SK-N-SH (cell line): ENCODE measurements around the gene NRCAM. TPM values are rescaled to one million over a fixed set of nuclear protein-coding genes. Genes with fewer than 3 reads are reported as not detected.

Experiments used
- CTCF ChIA-PET: fragments of 300-600, 350-600 bp; formaldehyde crosslinking; extraction: SDS; loops from one replicate; lab custom pipeline; 2021; lab: Yijun Ruan, JAX
- POLR2A ChIA-PET: fragments of 350-600 bp; sonication (Branson Sonifier 250); formaldehyde crosslinking; extraction: SDS; loops from one replicate; lab custom pipeline; 2020; ENCODE audit warnings: antibody characterized with exemption, inconsistent platforms; lab: Yijun Ruan, JAX
- DNase-seq: peaks from one replicate; pipeline ENCODE4 v3.0.0; 2012
- H2AFZ ChIP-seq: fragments of 200-600 bp; sonication (generic); 2 replicates; pipeline ENCODE4 v1.8.1; 2016; ENCODE audit warnings: antibody characterized with exemption, mild to moderate bottlenecking, low read depth
- H3F3A ChIP-seq: fragments of 200-600 bp; sonication (generic); replicated peaks from 2 replicates; pipeline ENCODE3; 2016; ENCODE audit warnings: antibody characterized with exemption, mild to moderate bottlenecking; ENCODE audit not compliant: insufficient read depth
- H3K27ac ChIP-seq, 2 experiments: fragments of 200-500 bp in 1 of 2; fragments of 200-600 bp in 1 of 2; sonication (Bioruptor generic) in 1 of 2; sonication (generic), shearing (Covaris generic) in 1 of 2; 2 replicates each; pipeline versions ENCODE4 v1.5.1 to v1.6.1; 2014 to 2016; ENCODE audit warnings: low read depth in 2 of 2, inconsistent platforms in 1 of 2, low read length in 1 of 2, mild to moderate bottlenecking in 1 of 2, mixed read lengths in 1 of 2
- H3K27me3 ChIP-seq: fragments of 200-600 bp; sonication (generic), shearing (Covaris generic); 2 replicates; pipeline ENCODE4 v1.6.1; 2016; ENCODE audit warnings: mixed run types; ENCODE audit not compliant: insufficient read depth
- H3K36me3 ChIP-seq, 2 experiments: fragments of 200-500 bp in 1 of 2; fragments of 200-600 bp in 1 of 2; sonication (Bioruptor generic) in 1 of 2; sonication (generic) in 1 of 2; replicated peaks in 1 of 2; 2 replicates each; pipeline versions ENCODE3 to v1.5.1; 2014 to 2016; ENCODE audit warnings: low read length in 1 of 2, mild to moderate bottlenecking in 1 of 2; ENCODE audit not compliant: insufficient read depth in 2 of 2, control insufficient read depth in 1 of 2
- H3K4me1 ChIP-seq, 2 experiments: fragments of 200-500 bp in 1 of 2; fragments of 200-600 bp in 1 of 2; sonication (Bioruptor generic) in 1 of 2; sonication (generic), shearing (Covaris generic) in 1 of 2; 2 replicates each; pipeline versions ENCODE4 v1.5.1 to v1.6.1; 2014 to 2016; ENCODE audit warnings: low read depth in 1 of 2, low read length in 1 of 2, mixed run types in 1 of 2; ENCODE audit not compliant: insufficient read depth in 2 of 2, control insufficient read depth in 1 of 2
- H3K4me2 ChIP-seq: fragments of 200-600 bp; sonication (generic), shearing (Covaris generic); 2 replicates; pipeline ENCODE4 v1.6.1; 2017; ENCODE audit warnings: mixed run types
- H3K4me3 ChIP-seq, 2 experiments: fragments of 200-500 bp in 1 of 2; fragments of 200-600 bp in 1 of 2; sonication (Bioruptor generic) in 1 of 2; sonication (generic), shearing (Covaris generic) in 1 of 2; 2 replicates each; pipeline versions ENCODE4 v1.5.1 to v1.8.1; 2014 to 2016; ENCODE audit warnings: low read depth in 2 of 2, inconsistent platforms in 1 of 2, low read length in 1 of 2, mild to moderate bottlenecking in 1 of 2, mixed read lengths in 1 of 2, moderate library complexity in 1 of 2
- H3K79me2 ChIP-seq: fragments of 200-600 bp; sonication (generic); 2 replicates; pipeline ENCODE4 v1.8.1; 2017; ENCODE audit warnings: mild to moderate bottlenecking; ENCODE audit not compliant: insufficient read depth
- H3K9ac ChIP-seq: fragments of 200-600 bp; sonication (generic); 2 replicates; pipeline ENCODE4 v1.6.1; 2017; ENCODE audit warnings: mixed run types
- H3K9me2 ChIP-seq: fragments of 200-600 bp; sonication (generic); 2 replicates; pipeline ENCODE4 v1.6.1; 2017; ENCODE audit warnings: mixed run types
- H3K9me3 ChIP-seq: fragments of 200-600 bp; sonication (generic); 2 replicates; pipeline ENCODE4 v1.6.1; 2017; ENCODE audit warnings: mixed run types, mild to moderate bottlenecking, moderate library complexity
- H4K20me1 ChIP-seq: fragments of 200-600 bp; sonication (generic); 2 replicates; pipeline ENCODE4 v1.6.1; 2017; ENCODE audit warnings: mild to moderate bottlenecking, mixed run types; ENCODE audit not compliant: insufficient read depth
- CHD2 ChIP-seq: fragments of 150-350 bp; IDR thresholded peaks from 2 replicates; pipeline ENCODE4 v1.6.1; 2018; ENCODE audit warnings: low read length; ENCODE audit not compliant: partially characterized antibody
- ELF1 ChIP-seq: IDR thresholded peaks from 2 replicates; pipeline ENCODE4 v1.4.0; 2012
- EP300 ChIP-seq, 2 experiments: IDR thresholded peaks; 2 replicates each; pipeline versions ENCODE4 v1.4.0 to v1.6.1; 2012; ENCODE audit warnings: borderline replicate concordance in 1 of 2, low read depth in 1 of 2, low read length in 1 of 2
- EZH2phosphoT487 ChIP-seq: fragments of 200-600 bp; sonication (generic); IDR thresholded peaks from 2 replicates; pipeline ENCODE4 v1.6.1; 2017; ENCODE audit warnings: low read depth, mixed run types, mild to moderate bottlenecking, antibody characterized with exemption, moderate library complexity, borderline replicate concordance
- GABPA ChIP-seq: IDR thresholded peaks from 2 replicates; pipeline ENCODE4 v1.4.0; 2012; ENCODE audit warnings: low read depth, mild to moderate bottlenecking
- JUND ChIP-seq: IDR thresholded peaks from 2 replicates; pipeline ENCODE4 v1.4.0; 2012
- NFIC ChIP-seq: IDR thresholded peaks from 2 replicates; pipeline ENCODE4 v1.4.0; 2012; ENCODE audit warnings: borderline replicate concordance
- NRF1 ChIP-seq: IDR thresholded peaks from 2 replicates; pipeline ENCODE4 v1.6.1; 2012; ENCODE audit warnings: low read depth, mild to moderate bottlenecking, low read length
- POLR2AphosphoS5 ChIP-seq: IDR thresholded peaks from 2 replicates; pipeline ENCODE4 v1.6.1; 2012; ENCODE audit warnings: low read depth, low read length
- RAD21 ChIP-seq: IDR thresholded peaks from 2 replicates; pipeline ENCODE4 v1.6.1; 2012; ENCODE audit warnings: mild to moderate bottlenecking, low read length
- SIN3A ChIP-seq: IDR thresholded peaks from 2 replicates; pipeline ENCODE4 v1.6.1; 2012; ENCODE audit warnings: low read depth, mild to moderate bottlenecking, low read length, moderate library complexity, borderline replicate concordance
- TAF1 ChIP-seq: IDR thresholded peaks from 2 replicates; pipeline ENCODE4 v1.6.1; 2012; ENCODE audit warnings: low read depth, mild to moderate bottlenecking, low read length, moderate library complexity, borderline replicate concordance
- TCF12 ChIP-seq: IDR thresholded peaks from 2 replicates; pipeline ENCODE4 v1.4.0; 2012
- TEAD4 ChIP-seq: IDR thresholded peaks from 2 replicates; pipeline ENCODE4 v1.4.0; 2012; ENCODE audit warnings: mild to moderate bottlenecking, borderline replicate concordance; ENCODE audit not compliant: insufficient read depth
- WGBS: methylation state at CpG from one replicate; pipeline ENCODE4 v1.1.6; 2017; ENCODE audit warnings: low lambda C conversion rate; 5-methylcytosine and 5-hydroxymethylcytosine counted together
- polyA plus RNA-seq, 3 experiments: library from polyadenylated mRNA; depleted of rRNA; stranded (reverse); fragments of >200 nt; gene quantifications; 2 replicates each; pipeline ENCODE4 v1.2.3, GENCODE V29; 2012
- TF ChIP-seq, protein P1 (sequence below): IDR thresholded peaks from 2 replicates; pipeline ENCODE4 v1.4.0; 2012; ENCODE audit warnings: low read depth, borderline replicate concordance
- TF ChIP-seq, protein P2 (sequence below): IDR thresholded peaks from 2 replicates; pipeline ENCODE4 v1.4.0; 2012; ENCODE audit warnings: low read depth, borderline replicate concordance
- TF ChIP-seq, protein P3 (sequence below): fragments of 150-350 bp; IDR thresholded peaks from 2 replicates; pipeline ENCODE4 v1.6.1; 2016; ENCODE audit warnings: mild to moderate bottlenecking, low read depth, low read length
- TF ChIP-seq, protein P4 (sequence below): fragments of 200-600 bp; sonication (generic); IDR thresholded peaks from 2 replicates; pipeline ENCODE4 v1.6.1; 2017; ENCODE audit warnings: antibody characterized with exemption, mild to moderate bottlenecking, moderate library complexity
- TF ChIP-seq, protein P5 (sequence below): fragments of 150-350 bp; IDR thresholded peaks from 2 replicates; pipeline ENCODE4 v1.6.1; 2017; ENCODE audit warnings: antibody characterized with exemption, low read length, low read depth, borderline replicate concordance

NRCAM gene
- polyA plus RNA-seq, 1 of the 3 experiments (the other 2 are of a cell fraction): 1.1 TPM

DNA sequence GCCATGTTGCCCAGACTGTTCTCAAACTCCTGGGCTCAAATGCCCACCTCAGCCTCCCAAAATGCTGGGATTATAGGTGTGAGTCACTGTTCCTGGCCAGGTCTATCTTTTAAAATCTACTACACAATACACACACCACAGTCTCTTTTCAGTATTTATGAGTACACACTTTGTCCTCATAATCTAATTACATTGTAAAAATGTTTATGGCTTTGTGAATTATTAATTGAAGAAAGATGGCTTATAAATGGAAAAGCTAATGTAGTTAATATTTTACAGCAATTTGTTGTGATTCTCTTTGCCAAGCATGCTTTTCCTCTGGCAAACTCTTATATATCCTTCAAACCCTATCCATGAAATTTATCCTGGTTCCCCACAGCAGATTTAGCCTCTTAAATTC is 348.1 kb downstream of the NRCAM start:
- no peak overlapping the region for H3K27ac ChIP-seq
- no peaks in the 10 kb centered on the region for H4K20me1 ChIP-seq
- CTCF ChIA-PET: interaction anchor here (2.7 to 6.6 kb wide), 3 partner anchors 10 to 38 kb away, joined by 16 to 43 read pairs (median 29); no protein-coding TSS in a partner anchor
- H3K4me2 ChIP-seq: no peak overlapping the region
- no peaks in the 10 kb centered on the region for H3K36me3 ChIP-seq
- no peaks in the 10 kb centered on the region for H3K79me2 ChIP-seq
- no peaks in the 10 kb centered on the region for H3K27me3 ChIP-seq
- POLR2A ChIA-PET: no interaction called here
- DNase-seq: no peak
- H3K4me3 ChIP-seq: no peak overlapping the region
- H2AFZ ChIP-seq: no peak overlapping the region
- no peaks in the 10 kb centered on the region for H3K9me3 ChIP-seq
- no peaks in the 10 kb centered on the region for H3F3A ChIP-seq
- no peak overlapping the region for H3K9ac ChIP-seq
- no peak for TF ChIP-seq JUND
- TF ChIP-seq, protein P1, sequence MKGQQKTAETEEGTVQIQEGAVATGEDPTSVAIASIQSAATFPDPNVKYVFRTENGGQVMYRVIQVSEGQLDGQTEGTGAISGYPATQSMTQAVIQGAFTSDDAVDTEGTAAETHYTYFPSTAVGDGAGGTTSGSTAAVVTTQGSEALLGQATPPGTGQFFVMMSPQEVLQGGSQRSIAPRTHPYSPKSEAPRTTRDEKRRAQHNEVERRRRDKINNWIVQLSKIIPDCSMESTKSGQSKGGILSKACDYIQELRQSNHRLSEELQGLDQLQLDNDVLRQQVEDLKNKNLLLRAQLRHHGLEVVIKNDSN: no peak
- TF ChIP-seq, protein P2, sequence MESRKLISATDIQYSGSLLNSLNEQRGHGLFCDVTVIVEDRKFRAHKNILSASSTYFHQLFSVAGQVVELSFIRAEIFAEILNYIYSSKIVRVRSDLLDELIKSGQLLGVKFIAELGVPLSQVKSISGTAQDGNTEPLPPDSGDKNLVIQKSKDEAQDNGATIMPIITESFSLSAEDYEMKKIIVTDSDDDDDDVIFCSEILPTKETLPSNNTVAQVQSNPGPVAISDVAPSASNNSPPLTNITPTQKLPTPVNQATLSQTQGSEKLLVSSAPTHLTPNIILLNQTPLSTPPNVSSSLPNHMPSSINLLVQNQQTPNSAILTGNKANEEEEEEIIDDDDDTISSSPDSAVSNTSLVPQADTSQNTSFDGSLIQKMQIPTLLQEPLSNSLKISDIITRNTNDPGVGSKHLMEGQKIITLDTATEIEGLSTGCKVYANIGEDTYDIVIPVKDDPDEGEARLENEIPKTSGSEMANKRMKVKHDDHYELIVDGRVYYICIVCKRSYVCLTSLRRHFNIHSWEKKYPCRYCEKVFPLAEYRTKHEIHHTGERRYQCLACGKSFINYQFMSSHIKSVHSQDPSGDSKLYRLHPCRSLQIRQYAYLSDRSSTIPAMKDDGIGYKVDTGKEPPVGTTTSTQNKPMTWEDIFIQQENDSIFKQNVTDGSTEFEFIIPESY: no peak
- no peak for TF ChIP-seq EP300 (IDR thresholded peaks at IDR 0.05; ENCODE audit: borderline replicate concordance in 1 of 2, low read depth in 1 of 2, low read length in 1 of 2)
- TF ChIP-seq CHD2: no peak
- TF ChIP-seq EZH2phosphoT487: no peak
- no peak for TF ChIP-seq TCF12
- no peak for TF ChIP-seq ELF1
- TF ChIP-seq NRF1: no peak
- TF ChIP-seq, protein P3, sequence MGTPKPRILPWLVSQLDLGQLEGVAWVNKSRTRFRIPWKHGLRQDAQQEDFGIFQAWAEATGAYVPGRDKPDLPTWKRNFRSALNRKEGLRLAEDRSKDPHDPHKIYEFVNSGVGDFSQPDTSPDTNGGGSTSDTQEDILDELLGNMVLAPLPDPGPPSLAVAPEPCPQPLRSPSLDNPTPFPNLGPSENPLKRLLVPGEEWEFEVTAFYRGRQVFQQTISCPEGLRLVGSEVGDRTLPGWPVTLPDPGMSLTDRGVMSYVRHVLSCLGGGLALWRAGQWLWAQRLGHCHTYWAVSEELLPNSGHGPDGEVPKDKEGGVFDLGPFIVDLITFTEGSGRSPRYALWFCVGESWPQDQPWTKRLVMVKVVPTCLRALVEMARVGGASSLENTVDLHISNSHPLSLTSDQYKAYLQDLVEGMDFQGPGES: no peak
- no peaks in the 10 kb centered on the region for H3K9me2 ChIP-seq
- H3K4me1 ChIP-seq: peaks cover 0 to 3% of the 10 kb centered on the region in 2 experiments; a peak in 1 of 4 replicates

DNA sequence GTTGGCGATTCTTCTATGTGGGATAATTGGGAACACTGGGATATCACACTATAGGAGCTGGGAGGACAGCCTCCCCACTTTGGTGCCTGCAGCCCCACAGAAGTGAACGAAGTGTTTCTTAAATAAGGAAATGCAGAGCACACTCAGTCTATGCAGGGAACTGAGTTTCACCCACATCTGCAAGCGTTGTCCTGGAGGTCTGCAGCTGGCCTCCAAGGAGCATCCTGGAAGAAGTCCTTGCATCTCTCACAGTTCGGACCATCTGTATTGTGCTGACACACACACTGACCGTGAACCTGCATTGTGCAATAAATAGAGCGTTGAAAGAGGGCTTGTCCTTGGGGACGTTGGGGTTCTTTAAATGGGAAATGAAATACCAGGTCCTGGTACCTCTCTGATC is 351.9 kb downstream of the NRCAM start:
- POLR2A ChIA-PET: interaction anchor here (0.5 kb wide), 1 partner anchor 103 kb away, joined by 3 read pairs; no protein-coding TSS in a partner anchor
- no peak for DNase-seq
- no peak overlapping the region for H3K27ac ChIP-seq

More for the DNA sequence above, 351.9 kb downstream of the NRCAM start:
- no peaks in the 10 kb centered on the region for H4K20me1 ChIP-seq
- no peaks in the 10 kb centered on the region for H3F3A ChIP-seq
- CTCF ChIA-PET: interaction anchor here (0.5 to 6.6 kb wide), 5 partner anchors 9 to 173 kb away, joined by 3 to 43 read pairs (median 3); no protein-coding TSS in a partner anchor
- no peaks in the 10 kb centered on the region for H3K79me2 ChIP-seq
- no peaks in the 10 kb centered on the region for H3K9me2 ChIP-seq
- H3K4me1 ChIP-seq: peaks cover 0 to 6% of the 10 kb centered on the region in 2 experiments; a peak in 1 of 4 replicates
- TF ChIP-seq TCF12: no peak
- TF ChIP-seq CHD2: no peak
- TF ChIP-seq, protein P4, sequence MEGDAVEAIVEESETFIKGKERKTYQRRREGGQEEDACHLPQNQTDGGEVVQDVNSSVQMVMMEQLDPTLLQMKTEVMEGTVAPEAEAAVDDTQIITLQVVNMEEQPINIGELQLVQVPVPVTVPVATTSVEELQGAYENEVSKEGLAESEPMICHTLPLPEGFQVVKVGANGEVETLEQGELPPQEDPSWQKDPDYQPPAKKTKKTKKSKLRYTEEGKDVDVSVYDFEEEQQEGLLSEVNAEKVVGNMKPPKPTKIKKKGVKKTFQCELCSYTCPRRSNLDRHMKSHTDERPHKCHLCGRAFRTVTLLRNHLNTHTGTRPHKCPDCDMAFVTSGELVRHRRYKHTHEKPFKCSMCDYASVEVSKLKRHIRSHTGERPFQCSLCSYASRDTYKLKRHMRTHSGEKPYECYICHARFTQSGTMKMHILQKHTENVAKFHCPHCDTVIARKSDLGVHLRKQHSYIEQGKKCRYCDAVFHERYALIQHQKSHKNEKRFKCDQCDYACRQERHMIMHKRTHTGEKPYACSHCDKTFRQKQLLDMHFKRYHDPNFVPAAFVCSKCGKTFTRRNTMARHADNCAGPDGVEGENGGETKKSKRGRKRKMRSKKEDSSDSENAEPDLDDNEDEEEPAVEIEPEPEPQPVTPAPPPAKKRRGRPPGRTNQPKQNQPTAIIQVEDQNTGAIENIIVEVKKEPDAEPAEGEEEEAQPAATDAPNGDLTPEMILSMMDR: no peak
- no peak for TF ChIP-seq EZH2phosphoT487
- TF ChIP-seq POLR2AphosphoS5: no peak
- no peak for TF ChIP-seq RAD21
- TF ChIP-seq SIN3A: no peak
- no peak for TF ChIP-seq ELF1
- no peak for TF ChIP-seq TEAD4
- TF ChIP-seq GABPA: no peak
- TF ChIP-seq NRF1: no peak
- no peak for TF ChIP-seq EP300 (IDR thresholded peaks at IDR 0.05; ENCODE audit: borderline replicate concordance in 1 of 2, low read depth in 1 of 2, low read length in 1 of 2)
- no peak for TF ChIP-seq TAF1
- TF ChIP-seq, protein P5, sequence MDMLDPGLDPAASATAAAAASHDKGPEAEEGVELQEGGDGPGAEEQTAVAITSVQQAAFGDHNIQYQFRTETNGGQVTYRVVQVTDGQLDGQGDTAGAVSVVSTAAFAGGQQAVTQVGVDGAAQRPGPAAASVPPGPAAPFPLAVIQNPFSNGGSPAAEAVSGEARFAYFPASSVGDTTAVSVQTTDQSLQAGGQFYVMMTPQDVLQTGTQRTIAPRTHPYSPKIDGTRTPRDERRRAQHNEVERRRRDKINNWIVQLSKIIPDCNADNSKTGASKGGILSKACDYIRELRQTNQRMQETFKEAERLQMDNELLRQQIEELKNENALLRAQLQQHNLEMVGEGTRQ: no peak
- no peak for TF ChIP-seq NFIC
- no peaks in the 10 kb centered on the region for H3K9me3 ChIP-seq
- H3K27me3 ChIP-seq: no peaks in the 10 kb centered on the region
- no peaks in the 10 kb centered on the region for H3K36me3 ChIP-seq
- H3K4me2 ChIP-seq: no peak overlapping the region
- WGBS: 93% methylated on average over 7 of the region's 7 CpGs
- no peak overlapping the region for H3K4me3 ChIP-seq
- H3K9ac ChIP-seq: no peak overlapping the region
- H2AFZ ChIP-seq: no peak overlapping the region
